ENCODE results near the gene ELFN1. TPM values are rescaled to one million over a fixed set of nuclear protein-coding genes. Genes with fewer than 3 reads are reported as not detected.

The ELFN1 gene
- total and polyA plus RNA-seq, 10 of the 15 experiments (the other 5 are each of a cell fraction or from before 2014, with no cell fraction given) = 0.04 TPM; not detected in 9

- 38% methylated on average over 25 of the region's 25 CpGs for WGBS (ENCODE audit: insufficient coverage, insufficient replicate concordance, low lambda C conversion rate, missing lambda C conversion rate)
- Histone ChIP-seq H2AFZ (ENCODE audit: control insufficient read depth, low read depth, low read length) (no peak overlapping the region), H3K36me3 (ENCODE audit: control insufficient read depth in 2 of 2, insufficient read depth in 2 of 2, low read length in 1 of 2) (no peaks in the 10 kb centered on the region), H3K79me2 (ENCODE audit: control insufficient read depth, insufficient read depth, low read length) (no peaks in the 10 kb centered on the region), H4K20me1 (ENCODE audit: control insufficient read depth, insufficient read depth) (no peaks in the 10 kb centered on the region), H3K4me3 (no peak overlapping the region), H3K9ac (ENCODE audit: control insufficient read depth, insufficient read depth, low read length) (no peak overlapping the region), H3K27ac (ENCODE audit: control insufficient read depth, insufficient read depth) (no peak overlapping the region), H3K4me1 (ENCODE audit: control insufficient read depth, insufficient read depth, low read length) (no peaks in the 10 kb centered on the region), H3K9me3 (replicated peaks; ENCODE audit: control insufficient read depth, insufficient read depth, low read length) (no peaks in the 10 kb centered on the region), H3K4me2 (ENCODE audit: control insufficient read depth, insufficient read depth) (no peak overlapping the region), H3K27me3 (replicated peaks in 1 of 2; ENCODE audit: control insufficient read depth in 2 of 2, insufficient read depth in 2 of 2, low read length in 1 of 2) (no peaks in the 10 kb centered on the region)
- in situ Hi-C loops (cut with MboI) (no loop called here), intact Hi-C loops (cut with micrococcal nuclease; ENCODE audit: unreplicated experiment) (no loop called here)
- FAIRE-seq (no peak), ATAC-seq (no peak), DNase-seq (ENCODE audit: low read depth, low spot score) (no peak)
- no TSS peak for BruUV-seq (replicated peaks)
- CTCF ChIA-PET = no interaction called here
- POLR2A ChIA-PET = no interaction called here
- SMC1A ChIA-PET (ENCODE audit: uncharacterized antibody, unreplicated experiment) = no interaction called here
- TF ChIP-seq SIN3A (IDR thresholded peaks at IDR 0.05; ENCODE audit: low read depth, low read length) (no peak), E2F8 (IDR thresholded peaks at IDR 0.05; ENCODE audit: low read depth, partially characterized antibody) (no peak), MEF2B (IDR thresholded peaks at IDR 0.05; ENCODE audit: partially characterized antibody, poor library complexity, severe bottlenecking) (no peak), BHLHE40 (IDR thresholded peaks at IDR 0.05; ENCODE audit: borderline replicate concordance in 1 of 2, low read depth in 2 of 2, low read length in 1 of 2) (no peak), WRNIP1 (IDR thresholded peaks at IDR 0.05; ENCODE audit: borderline replicate concordance, low read depth, low read length) (no peak), ATF7 (IDR thresholded peaks at IDR 0.05; ENCODE audit: low read depth) (no peak), ZZZ3 (IDR thresholded peaks at IDR 0.05; ENCODE audit: control insufficient read depth, insufficient read length, low read depth) (no peak), USF1 (IDR thresholded peaks at IDR 0.05; ENCODE audit: borderline replicate concordance, extremely low read length, insufficient read depth, low read depth, low read length) (no peak), RUNX3 (IDR thresholded peaks at IDR 0.05; ENCODE audit: low read length) (no peak), ZNF274 (IDR thresholded peaks at IDR 0.05; ENCODE audit: insufficient read depth, insufficient read length) (no peak), TARDBP (IDR thresholded peaks at IDR 0.05; ENCODE audit: borderline replicate concordance) (no peak), EZH2 (IDR thresholded peaks at IDR 0.05; ENCODE audit: borderline replicate concordance, control insufficient read depth, low read depth, low read length) (no peak), BRCA1 (IDR thresholded peaks at IDR 0.05; ENCODE audit: low read depth, low read length) (no peak), MEF2A (IDR thresholded peaks at IDR 0.05; ENCODE audit: insufficient read depth, low read depth, low read length) (no peak)
- RAD21 ChIA-PET (ENCODE audit: unreplicated experiment) = no interaction called here
Observed at GRCh38 chr7:1693419-1693990, 23.4 kb downstream of the ELFN1 start.

All from GM12878 (cell line).